GM18870 (cell line): Measurements from ENCODE around the gene SCARB1.

ENCODE experiments used
- ATAC-seq: cut with Tn5 transposase; IDR thresholded peaks from one replicate; pipeline ENCODE4 v1.9.1; 2021; ENCODE audit warnings: moderate library complexity; ENCODE audit not compliant: unreplicated experiment

Gene SCARB1

GRCh38 chr12:124804011-124804621, 59.5 kb downstream of the SCARB1 start:
- ATAC-seq, result no peak

DNA sequence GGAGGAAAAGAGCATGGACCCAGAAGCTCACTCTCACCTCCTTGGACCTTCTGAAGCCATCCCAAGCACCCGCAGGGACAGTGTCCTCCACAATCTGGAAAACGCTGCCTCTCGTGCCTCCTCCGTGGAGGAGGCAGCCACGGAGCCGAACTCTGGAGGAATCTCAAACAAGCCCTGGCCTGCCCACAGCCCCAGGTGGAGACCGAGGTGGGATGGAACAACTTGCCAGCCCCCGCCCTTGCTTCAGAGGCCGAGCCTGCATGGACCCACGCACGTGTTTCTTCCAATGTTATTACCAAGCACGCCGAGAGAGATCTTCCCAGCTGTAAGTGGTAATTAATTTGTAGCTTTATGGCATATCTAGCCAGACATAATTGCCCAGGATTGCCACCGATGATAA, 61.3 kb downstream of the SCARB1 start:
- no peak for ATAC-seq

DNA sequence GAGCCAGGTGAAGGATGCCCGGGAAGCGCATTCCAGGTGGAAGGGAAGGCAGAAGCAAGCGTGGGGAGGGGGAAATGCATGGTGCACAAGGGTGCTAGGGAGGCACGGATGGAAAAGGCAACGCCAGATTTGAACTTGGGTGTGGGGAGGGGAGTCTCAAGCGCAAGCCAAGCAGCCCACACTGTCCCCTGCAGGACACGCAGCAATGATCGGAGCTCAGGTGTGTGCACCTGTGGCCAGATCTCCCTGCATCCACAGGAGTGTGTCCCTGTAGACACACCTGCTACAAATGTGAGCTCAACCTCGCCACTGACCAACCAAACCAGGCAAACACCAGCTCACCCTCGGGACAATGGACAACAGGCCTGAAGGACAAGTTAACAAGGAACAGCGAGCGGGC, 63.2 kb downstream of the SCARB1 start:
- no peak for ATAC-seq

- no peak for ATAC-seq
Measured at GRCh38 chr12:124797321-124797720, 66.3 kb downstream of the SCARB1 start.

GRCh38 chr12:124796303-124796960, 67.2 kb downstream of the SCARB1 start:
- ATAC-seq, result no peak

- peak; percentile 63 for ATAC-seq
Measured at GRCh38 chr12:124795081-124795948, 68.3 kb downstream of the SCARB1 start.

DNA sequence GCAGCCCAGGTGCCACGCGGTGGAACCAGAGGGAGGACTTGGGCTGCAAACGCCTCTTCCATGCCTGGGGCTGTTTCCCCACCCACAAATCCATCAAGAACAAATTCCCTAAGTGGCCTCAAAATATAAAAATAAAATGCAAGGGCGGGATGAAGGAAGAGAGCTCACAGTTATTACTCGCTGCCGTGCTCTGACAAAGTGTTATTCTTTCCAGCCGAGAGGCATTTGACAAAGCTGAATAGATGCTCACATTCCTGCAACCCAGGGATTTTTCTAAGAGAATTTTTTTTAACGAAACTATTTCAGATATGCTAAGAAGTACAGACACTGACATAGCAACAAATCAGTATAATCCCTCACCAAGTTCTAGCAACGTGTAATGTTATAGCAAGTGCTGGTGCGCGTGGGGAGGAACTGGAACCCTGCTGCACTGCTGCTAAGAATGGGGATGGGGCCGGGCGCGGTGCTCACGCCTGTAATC, 70.7 kb downstream of the SCARB1 start:
- no peak for ATAC-seq

GRCh38 chr12:124792156-124792555, 71.5 kb downstream of the SCARB1 start:
- ATAC-seq, result no peak

DNA sequence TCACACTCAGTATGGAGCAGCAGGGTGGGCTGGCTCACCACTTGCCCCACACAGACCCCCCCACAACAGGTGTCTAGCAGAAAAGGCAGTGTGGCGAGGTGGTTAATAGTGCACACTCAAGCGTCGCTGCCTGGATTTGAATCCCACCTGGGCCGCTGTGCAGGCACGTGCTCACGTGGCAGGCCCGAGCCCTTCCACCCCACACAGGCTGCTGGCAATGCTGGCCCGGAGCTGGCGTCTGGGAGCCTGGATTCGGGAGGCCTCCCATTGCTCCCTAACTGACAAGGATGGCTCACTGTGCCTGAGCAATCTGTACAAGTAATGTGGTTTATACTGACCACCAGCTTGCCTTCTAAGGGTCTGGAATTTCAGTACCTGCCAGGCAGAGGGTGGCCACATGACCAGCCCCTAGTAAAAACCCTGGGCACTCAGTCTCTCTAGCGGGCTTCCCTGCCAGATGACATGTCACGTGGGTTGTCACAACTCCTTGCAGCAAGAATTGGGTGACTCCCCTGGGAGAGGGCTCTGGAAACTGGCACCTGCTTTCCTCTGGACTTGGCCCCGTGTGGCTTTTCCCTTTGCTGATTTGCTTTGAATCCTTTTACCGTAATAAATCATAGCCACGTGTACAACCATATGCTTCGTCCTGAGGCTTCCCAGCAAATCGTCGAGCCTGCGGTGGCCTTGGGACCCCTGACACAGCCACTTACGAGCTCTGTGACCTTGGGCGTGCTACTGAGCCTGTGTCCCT, 72.8 kb downstream of the SCARB1 start:
- ATAC-seq, result no peak

DNA sequence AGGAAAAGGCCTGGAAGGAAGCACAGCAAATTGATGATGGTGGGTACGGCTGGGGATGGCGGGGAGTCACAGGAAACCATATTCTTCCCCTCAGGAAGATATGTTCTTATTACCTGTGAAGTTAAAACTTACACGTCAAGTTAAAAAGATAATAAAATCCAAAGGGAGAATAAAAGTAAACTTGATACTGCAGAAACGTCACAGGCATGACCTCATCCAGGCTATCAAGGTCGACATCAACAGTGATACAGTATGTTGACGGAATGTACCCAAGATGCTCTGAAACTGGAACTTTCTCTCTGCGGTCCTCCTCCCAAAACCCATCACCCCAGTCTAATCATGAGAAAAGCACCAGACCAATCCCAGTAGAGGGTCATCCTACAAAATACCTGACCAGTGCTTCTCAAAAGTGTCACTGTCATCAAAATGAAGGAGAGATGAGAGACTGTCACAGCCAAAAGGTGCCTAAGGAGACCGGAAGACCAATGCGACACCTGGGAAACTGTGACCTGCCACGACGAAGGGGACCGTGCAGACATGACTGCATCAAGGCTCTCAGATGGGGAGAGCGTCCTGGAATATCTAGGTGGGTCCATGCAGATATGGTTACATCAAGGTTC, 74.6 kb downstream of the SCARB1 start:
- ATAC-seq, result no peak

DNA sequence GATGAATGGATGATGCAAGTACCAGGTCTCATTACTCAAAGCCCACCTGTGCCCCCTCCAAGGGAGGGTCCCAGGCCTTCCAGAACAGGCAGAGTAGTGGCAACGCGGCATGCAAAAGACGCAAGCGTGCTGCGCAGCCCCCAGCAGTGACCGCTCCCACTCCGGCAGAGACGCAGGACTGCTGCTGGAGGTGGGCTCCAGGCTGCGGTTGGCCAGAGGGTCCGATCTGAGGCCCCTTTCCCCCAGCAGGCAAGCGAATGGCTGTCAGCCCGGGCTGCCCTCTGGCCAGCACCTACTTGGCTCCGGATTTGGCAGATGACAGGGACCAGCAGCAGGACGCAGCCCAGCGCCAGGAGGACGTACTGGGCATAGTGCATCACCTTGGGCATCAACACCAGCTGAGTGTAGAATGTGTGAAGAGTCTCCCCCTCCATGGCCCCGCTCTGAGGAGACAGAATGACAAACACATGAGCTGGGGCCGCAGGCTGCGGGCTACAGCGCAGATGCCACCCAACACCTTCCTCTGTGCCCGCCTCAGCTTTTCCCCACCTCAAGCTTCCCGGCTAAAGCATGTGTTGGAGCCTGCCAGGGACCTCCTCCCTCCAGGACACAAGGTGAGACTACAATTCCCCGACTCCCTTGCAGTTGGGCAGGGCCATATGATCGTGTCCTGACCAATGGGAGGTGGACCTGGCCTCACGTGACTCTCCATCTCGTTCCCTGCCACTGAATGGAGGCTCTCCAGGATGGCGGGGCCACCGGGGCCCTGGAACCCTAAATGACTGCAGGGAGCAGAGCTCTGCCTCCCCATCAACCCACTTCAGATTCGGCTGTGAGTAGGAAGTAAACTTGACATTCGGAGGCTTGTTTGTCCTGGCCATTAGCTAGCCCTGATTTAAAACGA, 77.4 kb downstream of the SCARB1 start:
- no peak for ATAC-seq

- no peak for ATAC-seq
Measured at GRCh38 chr12:124784871-124785572, 78.6 kb downstream of the SCARB1 start.

DNA sequence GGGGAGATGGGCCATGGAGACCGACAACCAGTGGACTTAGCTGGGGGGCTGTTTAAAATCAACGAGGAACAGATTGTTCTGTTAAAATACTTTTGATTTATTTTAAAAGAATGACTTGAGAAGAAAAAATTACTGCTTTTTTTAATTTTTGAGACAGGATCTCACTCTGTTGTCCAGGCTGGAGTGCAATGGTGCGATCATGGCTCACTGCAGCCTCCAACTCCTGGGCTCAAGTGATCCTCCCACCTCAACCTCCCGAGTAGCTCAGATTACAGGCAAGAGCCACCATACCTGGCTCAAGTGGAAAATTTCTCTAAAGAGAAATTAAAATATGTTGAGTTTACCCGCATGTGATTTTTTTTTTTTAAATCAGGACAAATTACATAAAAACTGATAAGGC, 80.6 kb downstream of the SCARB1 start:
- no peak for ATAC-seq

DNA sequence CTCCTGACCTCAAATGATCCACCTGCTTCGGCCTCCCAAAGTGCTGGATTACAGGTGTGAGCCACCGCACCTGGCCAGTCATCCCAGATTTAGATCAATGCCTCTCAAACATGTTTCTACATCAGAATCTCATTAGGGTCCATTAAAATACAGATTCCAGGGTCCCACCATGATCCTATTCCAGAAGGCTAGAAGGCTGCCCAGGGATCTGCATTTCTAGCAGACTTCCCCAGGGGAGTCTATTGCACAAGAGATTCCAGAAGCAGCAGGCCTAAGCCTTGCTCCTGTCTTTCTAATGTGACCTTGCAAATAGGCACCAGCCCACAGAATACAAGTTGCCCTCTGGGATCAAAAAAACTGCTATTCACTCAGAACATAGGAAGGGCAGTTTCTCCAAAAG, 81.5 kb downstream of the SCARB1 start:
- ATAC-seq, result no peak

DNA sequence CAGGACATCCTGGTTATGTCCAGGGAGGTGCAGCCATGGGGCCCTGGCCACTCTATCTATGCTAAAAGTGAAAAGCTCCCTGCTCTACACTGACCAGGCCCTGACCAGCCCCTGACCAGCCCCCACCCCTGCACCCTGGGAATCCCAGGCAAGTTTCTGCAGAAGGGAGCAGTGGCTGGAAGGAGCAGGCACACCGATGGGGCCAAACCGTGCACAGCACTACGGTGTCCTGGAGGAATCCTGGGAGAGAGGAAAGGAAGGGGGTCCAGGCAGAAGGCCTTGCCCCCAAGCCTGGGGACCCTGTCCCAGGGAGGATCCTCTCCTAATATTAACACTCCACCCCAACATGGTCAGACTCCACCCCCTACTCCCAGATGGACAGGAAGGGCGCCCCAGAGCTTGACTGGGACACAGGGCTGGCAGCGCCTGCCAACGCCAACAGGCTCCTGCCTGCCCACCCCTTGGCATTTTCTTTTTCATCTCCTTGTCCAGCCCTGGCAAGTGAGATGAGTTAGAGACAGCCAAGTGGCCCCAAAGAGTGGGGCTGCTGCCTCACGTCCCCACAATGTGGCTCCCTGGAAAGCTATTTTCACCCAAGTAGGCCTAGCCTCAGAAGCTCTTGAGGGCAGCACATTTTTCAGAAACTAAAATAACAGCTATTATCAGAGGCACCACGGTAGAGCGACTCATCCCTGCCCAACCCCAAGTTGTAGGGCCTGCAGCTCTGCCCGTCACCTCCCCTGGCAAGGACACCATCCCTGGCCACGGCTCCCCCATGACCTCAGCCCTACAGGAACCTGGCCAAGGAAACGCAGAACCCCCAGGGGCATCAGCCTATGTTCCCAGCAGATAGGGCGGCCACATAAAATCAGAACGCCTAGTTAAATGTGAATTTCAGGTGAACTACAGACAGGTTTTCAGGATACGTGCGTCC, 82.6 kb downstream of the SCARB1 start:
- no peak for ATAC-seq

DNA sequence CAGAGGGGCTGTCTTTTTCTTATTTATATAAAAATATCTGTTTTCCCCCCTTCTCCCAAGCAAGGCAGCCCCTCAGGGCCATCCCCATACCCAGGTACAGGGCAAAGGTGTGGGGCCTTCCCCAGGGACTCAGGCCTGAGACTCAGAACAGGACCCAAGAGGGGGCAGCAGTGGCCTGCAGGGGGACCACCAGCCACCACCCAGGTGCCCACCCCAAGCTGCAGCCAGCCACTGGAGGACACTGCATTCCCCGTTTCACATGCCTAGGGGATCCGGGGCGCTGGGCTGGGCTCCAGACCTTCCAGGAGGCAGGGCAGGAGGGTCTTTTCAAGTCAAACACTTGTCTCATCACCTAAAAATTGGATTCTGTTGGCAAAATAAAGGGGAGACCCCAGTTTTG, 83.3 kb downstream of the SCARB1 start:
- no peak for ATAC-seq

- no peak for ATAC-seq
Measured at GRCh38 chr12:124779161-124780141, 84.2 kb downstream of the SCARB1 start.
